ENCODE results near the gene ATP8A2.

- TF ChIP-seq CTCF (conservative IDR thresholded peaks at IDR 0.05) (no peak), EZH2 (IDR thresholded peaks at IDR 0.05; ENCODE audit: low read depth) (no peak)
Observed at GRCh38 chr13:25675060-25675459, 303.3 kb downstream of the ATP8A2 start.
